Tibial nerve (tissue), 4 donors: ENCODE data around the gene SERINC2. TPM values are rescaled to one million over a fixed set of nuclear protein-coding genes. Genes with fewer than 3 reads are reported as not detected.

ENCODE experiments used
- DNase-seq, 2 donors: peaks; one replicate each; pipeline ENCODE4 v3.0.0-alpha.2; 2019; ENCODE audit warnings: low spot score in 2 of 2
- H3K27ac ChIP-seq, 4 donors: fragments of 200-600 bp; sonication (generic) in 3 of 4; one replicate each; pipeline ENCODE4 v1.5.1; 2017 to 2019; ENCODE audit warnings: mild to moderate bottlenecking in 1 of 4
- H3K27me3 ChIP-seq, 2 donors: fragments of 200-600 bp; sonication (generic) in 1 of 2; one replicate each; pipeline versions ENCODE4 v1.5.1 to v1.6.0; 2017 to 2019
- H3K36me3 ChIP-seq, 3 donors: fragments of 200-600 bp; sonication (generic); one replicate each; pipeline ENCODE4 v1.5.1; 2018 to 2019
- H3K4me1 ChIP-seq, 4 donors: fragments of 200-600 bp; sonication (generic) in 3 of 4; one replicate each; pipeline ENCODE4 v1.5.1; 2017 to 2019
- H3K4me3 ChIP-seq, 4 donors: fragments of 200-600 bp; sonication (generic) in 3 of 4; one replicate each; pipeline ENCODE4 v1.5.1; 2017 to 2019; ENCODE audit warnings: mild to moderate bottlenecking in 1 of 4, moderate library complexity in 1 of 4
- H3K9me3 ChIP-seq, 4 donors: fragments of 200-600 bp; sonication (generic) in 3 of 4; one replicate each; pipeline ENCODE4 v1.5.1; 2017 to 2019
- EP300 ChIP-seq, 2 donors: sonication (generic); formaldehyde crosslinking; IDR thresholded peaks; one replicate each; pipeline ENCODE4 v1.6.1; 2017; ENCODE audit warnings: antibody characterized with exemption in 2 of 2, mild to moderate bottlenecking in 1 of 2
- POLR2A ChIP-seq, 2 donors: fragments of 450-650 bp; IDR thresholded peaks; one replicate each; pipeline ENCODE4 v1.6.1; 2017; ENCODE audit warnings: antibody characterized with exemption in 2 of 2, mild to moderate bottlenecking in 2 of 2, moderate library complexity in 2 of 2
- WGBS, 2 donors: methylation state at CpG; one replicate each; pipeline ENCODE4 v1.1.5; 2018; 5-methylcytosine and 5-hydroxymethylcytosine counted together
- total RNA-seq, 4 donors: library from RNA; depleted of rRNA; stranded (reverse); fragments of >200 nt; gene quantifications; one replicate each; pipeline ENCODE4 v1.1.0, GENCODE V29; 2016
- TF ChIP-seq, protein P1 (sequence below), 5 experiments: fragments of 200-600 bp in 3 of 5; fragments of 450-650 bp in 2 of 5; sonication (generic) in 3 of 5; IDR thresholded peaks; one replicate each; pipeline ENCODE4 v1.5.1; 2016 to 2019; ENCODE audit warnings: antibody characterized with exemption in 5 of 5, mild to moderate bottlenecking in 3 of 5, moderate library complexity in 2 of 5

Gene SERINC2
- 1 to 10 TPM in 3 of 4 donors, under 1 TPM in 1; 0.42 to 4.3 (median 2.3) TPM for total RNA-seq

- 6% methylated on average over 32 to 45 of the region's 63 CpGs for WGBS, 2 donors
- Histone ChIP-seq H3K27me3 (peaks cover 0 to 66% of the 10 kb centered on the region in 2 donors), H3K36me3 (no peaks in the 10 kb centered on the region), H3K4me1 (peaks cover 0 to 17% (median 10%) of the 10 kb centered on the region in 4 donors), H3K27ac (peak within 1 kb of the TSS in 2 of 4 donors; percentile 46 to 80), H3K4me3 (peak within 1 kb of the TSS; percentile 36 to 68 (median 58)), H3K9me3 (no peaks in the 10 kb centered on the region)
- no peak for DNase-seq
- no peak for TF ChIP-seq EP300 (IDR thresholded peaks at IDR 0.05)
Observed at GRCh38 chr1:31412732-31413404, at the start of gene SERINC2. SERINC2 (plus strand) TSS chr1:31413213; CDS start chr1:31413266, 53 bp downstream.

DNA sequence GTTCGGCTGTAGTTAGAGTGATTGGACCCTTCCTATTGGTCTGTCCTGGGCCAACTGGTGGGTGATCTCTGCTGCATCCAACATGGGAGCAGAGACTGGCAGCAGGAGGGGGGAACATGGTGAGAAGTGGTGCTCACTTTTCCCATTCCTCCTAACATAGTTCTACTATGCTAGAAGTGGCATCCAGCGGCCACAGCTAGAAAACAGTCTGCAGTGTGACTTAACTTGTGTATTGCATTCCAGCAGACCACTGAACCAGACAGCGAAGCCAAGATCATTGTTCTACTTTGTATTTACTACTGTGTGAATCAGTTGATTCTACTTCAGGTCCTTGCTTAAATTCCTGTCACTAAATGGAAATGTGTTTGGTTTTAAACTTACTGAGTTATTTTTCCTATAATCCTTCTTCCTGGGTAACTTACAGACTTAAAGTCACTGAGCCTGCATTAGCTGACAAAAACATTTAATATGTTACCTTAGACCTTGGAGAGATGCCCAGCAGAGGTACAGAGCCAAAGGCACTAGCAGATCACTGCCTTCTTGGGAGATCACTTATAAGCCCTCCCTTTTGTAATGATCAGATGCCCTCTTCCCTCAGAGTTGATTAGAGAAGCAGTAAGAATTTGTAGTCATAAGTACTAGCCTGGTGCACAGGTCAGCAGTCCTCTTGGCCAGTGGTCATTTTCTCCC is 48.3 kb upstream of the SERINC2 start:
- DNase-seq: no peak
- TF ChIP-seq EP300 (IDR thresholded peaks at IDR 0.05): no peak
- WGBS, 2 donors: 89% methylated on average over 3 of the region's 3 CpGs
- H3K9me3 ChIP-seq: no peaks in the 10 kb centered on the region
- no peaks in the 10 kb centered on the region for H3K27me3 ChIP-seq
- no peak overlapping the region for H3K27ac ChIP-seq
- H3K36me3 ChIP-seq: peaks cover 4 to 73% (median 6%) of the 10 kb centered on the region in 3 donors
- H3K4me1 ChIP-seq: peaks cover 0 to 9% (median 0%) of the 10 kb centered on the region in 4 donors
- no peak overlapping the region for H3K4me3 ChIP-seq

DNA sequence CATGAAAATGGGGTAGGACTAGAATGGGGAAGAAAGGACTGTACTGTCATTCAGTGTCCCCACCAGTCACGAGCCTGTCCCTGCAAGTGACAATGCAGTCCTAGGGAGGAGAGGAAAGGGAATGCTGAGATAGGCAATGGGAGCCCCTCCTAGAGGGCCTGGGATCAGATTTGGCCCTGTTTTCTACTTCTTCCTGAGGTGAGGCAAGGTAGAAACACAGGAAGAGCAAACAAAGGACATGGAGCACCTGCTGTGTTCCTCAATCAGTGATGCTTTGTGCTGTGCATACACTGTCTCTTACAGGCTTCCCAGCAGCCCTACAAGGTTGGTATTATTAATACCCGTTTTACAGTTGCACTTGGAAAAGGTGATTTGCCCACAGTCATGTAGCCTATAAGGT is 46.2 kb upstream of the SERINC2 start:
- Histone ChIP-seq H3K9me3 (no peaks in the 10 kb centered on the region), H3K27me3 (no peaks in the 10 kb centered on the region), H3K4me3 (no peak overlapping the region), H3K4me1 (peaks cover 0 to 20% (median 9%) of the 10 kb centered on the region in 4 donors), H3K36me3 (peaks cover 4 to 54% (median 4%) of the 10 kb centered on the region in 3 donors), H3K27ac (no peak overlapping the region)
- TF ChIP-seq POLR2A (IDR thresholded peaks at IDR 0.05) (no peak), EP300 (IDR thresholded peaks at IDR 0.05) (no peak)
- TF ChIP-seq, protein P1, sequence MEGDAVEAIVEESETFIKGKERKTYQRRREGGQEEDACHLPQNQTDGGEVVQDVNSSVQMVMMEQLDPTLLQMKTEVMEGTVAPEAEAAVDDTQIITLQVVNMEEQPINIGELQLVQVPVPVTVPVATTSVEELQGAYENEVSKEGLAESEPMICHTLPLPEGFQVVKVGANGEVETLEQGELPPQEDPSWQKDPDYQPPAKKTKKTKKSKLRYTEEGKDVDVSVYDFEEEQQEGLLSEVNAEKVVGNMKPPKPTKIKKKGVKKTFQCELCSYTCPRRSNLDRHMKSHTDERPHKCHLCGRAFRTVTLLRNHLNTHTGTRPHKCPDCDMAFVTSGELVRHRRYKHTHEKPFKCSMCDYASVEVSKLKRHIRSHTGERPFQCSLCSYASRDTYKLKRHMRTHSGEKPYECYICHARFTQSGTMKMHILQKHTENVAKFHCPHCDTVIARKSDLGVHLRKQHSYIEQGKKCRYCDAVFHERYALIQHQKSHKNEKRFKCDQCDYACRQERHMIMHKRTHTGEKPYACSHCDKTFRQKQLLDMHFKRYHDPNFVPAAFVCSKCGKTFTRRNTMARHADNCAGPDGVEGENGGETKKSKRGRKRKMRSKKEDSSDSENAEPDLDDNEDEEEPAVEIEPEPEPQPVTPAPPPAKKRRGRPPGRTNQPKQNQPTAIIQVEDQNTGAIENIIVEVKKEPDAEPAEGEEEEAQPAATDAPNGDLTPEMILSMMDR (IDR thresholded peaks at IDR 0.05): no peak
- DNase-seq: no peak
- 71 to 72% methylated on average over 2 of the region's 2 CpGs for WGBS, 2 donors

DNA sequence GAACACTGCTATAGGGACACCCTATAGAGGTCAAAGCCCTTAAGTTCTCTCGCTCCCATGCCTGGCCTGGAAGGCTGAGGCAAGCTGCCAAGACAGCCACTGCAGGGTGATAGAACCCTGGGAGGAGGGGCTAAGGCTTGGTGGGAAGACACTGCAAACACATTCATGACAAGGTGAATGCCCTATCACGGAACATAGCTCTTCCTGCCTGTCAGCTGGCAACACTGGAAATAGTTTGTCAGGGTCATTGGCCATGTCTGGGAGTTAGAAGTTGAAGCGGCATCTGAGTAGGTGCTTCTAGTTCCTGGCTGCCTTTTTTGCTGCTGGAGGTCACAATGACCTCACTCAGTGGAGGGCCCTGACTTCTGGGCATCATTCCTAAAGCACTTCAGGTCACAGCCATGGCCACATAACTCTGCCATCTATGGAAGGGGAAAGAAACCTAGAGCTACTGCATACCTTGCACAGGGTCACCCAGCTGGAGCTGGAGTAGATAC is 44.4 kb upstream of the SERINC2 start:
- DNase-seq: no peak
- 73 to 83% methylated on average over 2 to 3 of the region's 3 CpGs for WGBS, 2 donors
- no peaks in the 10 kb centered on the region for H3K27me3 ChIP-seq
- H3K9me3 ChIP-seq: no peaks in the 10 kb centered on the region
- TF ChIP-seq EP300 (IDR thresholded peaks at IDR 0.05): no peak
- TF ChIP-seq, protein P1 (IDR thresholded peaks at IDR 0.05): no peak
- TF ChIP-seq POLR2A (IDR thresholded peaks at IDR 0.05): no peak
- peaks cover 0 to 38% (median 22%) of the 10 kb centered on the region in 4 donors for H3K4me1 ChIP-seq
- peaks cover 4 to 42% (median 4%) of the 10 kb centered on the region in 3 donors for H3K36me3 ChIP-seq
- H3K4me3 ChIP-seq: no peak overlapping the region
- H3K27ac ChIP-seq: no peak overlapping the region

- TF ChIP-seq, protein P1 (IDR thresholded peaks at IDR 0.05): no peak
- TF ChIP-seq EP300 (IDR thresholded peaks at IDR 0.05) (no peak), POLR2A (IDR thresholded peaks at IDR 0.05) (no peak)
- Histone ChIP-seq H3K9me3 (no peaks in the 10 kb centered on the region), H3K36me3 (peaks cover 0 to 28% (median 0%) of the 10 kb centered on the region in 3 donors), H3K4me1 (peaks cover 0 to 48% (median 22%) of the 10 kb centered on the region in 4 donors), H3K4me3 (no peak overlapping the region), H3K27me3 (no peaks in the 10 kb centered on the region), H3K27ac (no peak overlapping the region)
- WGBS, 2 donors: 75 to 77% methylated on average over 2 of the region's 2 CpGs
- no peak for DNase-seq
Observed at GRCh38 chr1:31370021-31370420, 43.0 kb upstream of the SERINC2 start.

DNA sequence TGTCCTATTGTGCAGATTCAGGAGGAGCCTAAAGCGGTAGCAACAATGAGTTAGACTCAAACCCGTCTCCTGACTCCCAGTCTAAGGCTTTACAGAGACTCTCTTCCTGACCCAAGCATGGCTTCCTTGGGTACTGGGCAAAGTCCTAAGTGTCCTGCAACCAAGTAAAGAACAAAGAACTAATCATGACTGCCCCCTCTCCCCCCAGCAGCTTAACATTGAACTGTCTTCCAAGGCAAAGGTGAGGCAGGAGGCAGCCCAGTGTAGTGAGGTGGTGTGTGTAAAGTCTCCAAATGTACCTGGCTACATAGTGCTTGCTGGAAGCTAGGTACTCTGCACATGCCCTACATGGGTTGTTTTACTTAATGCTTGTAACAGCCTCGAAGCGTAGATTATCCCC is 42.4 kb upstream of the SERINC2 start:
- no peak overlapping the region for H3K4me3 ChIP-seq
- no peak for DNase-seq
- TF ChIP-seq, protein P1 (IDR thresholded peaks at IDR 0.05): no peak
- no peak for TF ChIP-seq EP300 (IDR thresholded peaks at IDR 0.05)
- TF ChIP-seq POLR2A (IDR thresholded peaks at IDR 0.05): no peak
- H3K27ac ChIP-seq: peak overlapping the region in 1 of 4 donors; percentile 83
- 81% methylated on average over 4 of the region's 4 CpGs for WGBS, 2 donors
- H3K36me3 ChIP-seq: peaks cover 0 to 23% (median 0%) of the 10 kb centered on the region in 3 donors
- peaks cover 0 to 48% (median 22%) of the 10 kb centered on the region in 4 donors for H3K4me1 ChIP-seq
- H3K27me3 ChIP-seq: no peaks in the 10 kb centered on the region
- H3K9me3 ChIP-seq: no peaks in the 10 kb centered on the region
